Stimulated activated CD8-positive, alpha-beta memory T cell treated with anti-CD3 and anti-CD28 coated beads, Interleukin-15, amount 100 ng/mL, for 4 hours (primary cell): ENCODE measurements around the gene KRTAP3-3.
"Not testable (repeated sequence)": the region's sequence is repeated elsewhere in the genome, so short reads cannot be mapped to it uniquely, and the experiment has no call there.

Experiments used
- DNase-seq, 2 donors: peaks; one replicate each; pipeline ENCODE4 v3.0.0-alpha.2; 2020; ENCODE audit warnings: low read depth in 2 of 2

Gene KRTAP3-3

DNA sequence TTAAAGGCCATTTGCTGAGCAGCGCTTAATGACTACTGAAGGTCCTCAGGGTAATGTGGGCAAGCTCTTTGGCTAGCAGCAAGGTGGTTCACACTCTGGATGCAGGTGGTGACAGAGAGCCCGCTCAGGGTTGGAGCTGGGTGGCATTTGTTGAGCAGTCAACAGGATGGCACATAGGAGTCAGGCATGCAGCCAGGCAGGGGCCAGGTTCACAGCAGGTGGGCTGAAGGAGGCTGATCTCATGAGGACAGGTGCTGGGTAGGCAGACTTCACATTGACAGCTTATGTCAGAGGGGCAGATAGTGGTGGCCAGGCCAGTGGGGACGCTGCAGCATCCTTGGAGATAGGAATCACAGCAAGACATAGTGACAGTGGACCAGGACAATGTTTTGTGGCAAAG lies 10.4 kb upstream of the KRTAP3-3 start:
- DNase-seq: no peak

DNA sequence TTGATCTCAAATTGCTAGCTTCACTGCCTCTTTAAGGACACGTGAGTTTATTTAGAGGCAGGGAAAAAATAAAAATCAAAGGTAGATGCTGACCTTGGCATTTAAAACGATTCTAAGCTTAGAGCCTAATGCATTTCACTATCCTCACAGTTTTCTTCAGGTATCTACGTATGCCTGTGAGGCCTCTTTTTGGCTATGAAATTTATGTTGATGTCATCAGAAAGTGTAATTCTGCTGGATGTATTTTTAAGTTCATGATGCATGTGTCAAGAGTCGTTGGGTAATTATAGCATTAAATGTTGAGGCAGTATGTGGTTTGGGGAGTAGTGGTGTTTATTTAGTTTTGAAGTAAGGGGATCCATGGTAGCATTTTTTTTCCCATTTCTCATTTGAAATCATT lies 10.0 kb upstream of the KRTAP3-3 start:
- DNase-seq: no peak

DNA sequence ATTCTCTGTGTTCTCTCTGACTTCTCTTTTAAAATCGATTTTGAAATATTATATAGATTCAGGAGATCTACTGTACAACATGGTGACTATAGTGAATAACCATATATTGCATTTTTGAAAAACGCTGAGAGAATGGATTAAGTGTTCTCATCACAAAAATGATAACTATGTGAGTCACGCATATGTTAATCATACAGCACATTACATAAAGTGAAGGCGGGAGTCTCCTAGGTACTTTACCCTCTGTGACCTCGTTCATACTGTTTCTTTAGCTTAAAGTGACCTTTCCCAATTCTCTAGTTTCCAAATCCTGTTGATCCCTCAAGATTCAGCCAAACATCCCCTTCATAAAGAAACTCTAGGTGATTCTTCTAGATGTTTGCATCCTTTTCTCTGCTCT lies 8.8 kb upstream of the KRTAP3-3 start:
- DNase-seq: no peak

DNA sequence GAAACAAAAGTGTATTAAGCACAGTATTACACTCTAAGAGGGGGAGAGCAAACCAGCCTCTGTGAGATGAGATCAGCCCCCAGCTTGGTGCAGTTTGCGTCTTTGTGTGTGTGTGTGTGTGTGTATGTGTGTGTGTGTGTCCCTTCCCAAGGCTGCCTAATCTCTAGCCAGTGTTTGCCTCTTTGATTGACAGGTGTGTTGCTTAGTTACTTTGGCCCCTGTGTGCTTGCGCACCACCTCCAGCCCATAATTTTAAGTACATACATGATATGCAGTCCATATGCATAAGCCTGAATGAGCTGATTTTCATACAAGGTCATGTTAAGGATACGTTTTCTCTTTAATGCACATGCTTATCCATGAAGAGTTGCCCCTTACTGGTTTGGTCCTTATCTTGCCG lies 7.8 kb upstream of the KRTAP3-3 start:
- no peak for DNase-seq

DNA sequence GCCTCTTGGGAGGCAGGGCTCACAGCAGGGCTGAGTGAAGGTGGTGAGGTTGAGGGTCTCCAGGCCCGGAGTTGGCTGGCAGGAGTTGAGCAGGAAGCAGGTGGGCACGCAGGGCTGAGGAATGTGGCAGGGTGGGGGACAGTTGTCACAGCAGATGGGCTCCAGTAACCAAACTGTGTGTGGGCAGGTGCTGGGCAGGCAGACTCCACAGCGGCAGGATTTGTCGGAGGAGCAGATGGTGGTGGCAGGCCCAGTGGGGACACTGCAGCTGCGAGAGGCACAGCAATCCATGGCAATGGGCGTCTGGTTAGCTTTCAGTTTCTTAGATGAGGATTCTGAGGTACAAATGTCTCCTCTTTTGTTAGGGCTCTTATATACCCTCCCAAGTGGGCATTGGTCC lies 5.6 kb upstream of the KRTAP3-3 start, which contains the start of gene KRTAP3-2:
TSS of gene KRTAP3-2 (minus strand) at position 344 of the 400 bp plus-strand sequence. CDS start at position 291, 53 bp downstream.
- DNase-seq: not testable (repeated sequence)

DNA sequence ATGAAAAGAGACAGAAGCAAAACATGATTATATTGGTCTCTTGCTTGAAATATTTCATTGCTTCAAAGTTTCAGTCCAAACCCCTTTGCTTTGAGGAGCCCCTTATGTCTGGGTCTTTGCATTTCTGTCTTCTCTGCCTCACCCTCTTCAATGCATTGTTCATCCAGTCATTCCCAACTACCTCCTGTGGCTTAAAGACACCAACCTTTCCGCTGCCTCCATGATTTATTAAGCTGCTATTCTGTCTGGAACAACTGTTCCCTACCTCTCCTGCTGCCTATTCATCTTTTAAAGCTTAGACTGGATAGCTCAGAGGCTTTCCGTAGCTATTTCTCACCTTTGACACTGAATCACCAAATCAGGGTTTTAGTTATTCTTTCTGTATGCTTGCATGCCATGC lies 3.4 kb upstream of the KRTAP3-3 start:
- no peak for DNase-seq

DNA sequence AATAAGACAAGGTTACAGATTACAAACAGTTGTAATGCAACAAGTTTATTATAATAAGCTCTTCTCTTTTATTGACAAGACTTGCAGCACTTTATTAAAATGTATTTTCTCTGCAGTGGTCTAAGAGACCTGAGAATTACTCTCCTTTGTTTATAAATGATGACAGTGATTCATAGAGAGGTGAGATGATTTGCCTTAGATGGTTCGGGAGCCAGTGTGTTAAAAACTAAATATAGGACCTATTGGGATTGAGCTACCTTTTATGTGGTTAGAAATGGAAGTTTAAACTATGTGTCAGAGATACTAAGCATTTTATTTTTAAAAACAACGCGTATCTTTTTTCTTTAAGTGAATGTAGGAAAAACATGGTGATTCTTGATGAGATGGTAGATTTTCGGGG lies 2.9 kb upstream of the KRTAP3-3 start:
- no peak for DNase-seq

DNA sequence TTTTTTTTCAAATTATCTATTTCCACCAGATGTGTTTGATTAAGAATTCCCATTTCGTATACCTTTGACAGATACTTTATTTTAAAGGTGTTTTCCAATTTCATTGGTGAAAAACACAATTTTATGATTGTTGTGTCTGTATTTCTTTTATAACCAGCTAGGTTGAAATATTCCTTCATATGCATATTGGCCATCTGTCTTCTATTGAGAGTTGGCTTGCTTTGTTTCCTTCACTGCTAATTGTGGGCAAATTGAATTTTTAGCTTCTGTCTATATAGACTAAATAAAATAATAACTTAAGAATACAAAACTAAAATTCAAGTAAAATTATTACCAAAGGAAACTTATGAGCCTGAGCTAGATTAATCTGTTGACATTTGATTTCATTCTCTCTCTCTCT lies 1.2 kb upstream of the KRTAP3-3 start:
- DNase-seq: no peak

DNA sequence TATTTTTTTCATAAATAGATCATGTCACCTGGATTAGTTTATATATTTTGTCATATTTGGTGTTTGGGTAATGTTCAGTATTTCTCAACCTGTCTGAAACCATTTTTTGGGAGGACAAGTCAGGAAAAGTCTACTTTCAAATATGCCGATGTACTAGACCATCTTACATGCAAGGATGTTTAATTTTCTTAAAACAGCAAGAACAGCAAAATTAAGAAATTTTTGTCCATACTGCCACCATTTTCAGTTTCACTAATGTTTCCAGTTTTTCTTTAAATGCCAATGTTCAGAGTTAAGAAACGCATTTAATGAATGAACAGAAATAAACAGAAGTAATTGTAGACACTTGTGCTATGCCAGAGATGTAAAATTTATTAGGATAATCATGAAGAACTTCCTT lies 880 bp downstream of the KRTAP3-3 start:
- DNase-seq: no peak

DNA sequence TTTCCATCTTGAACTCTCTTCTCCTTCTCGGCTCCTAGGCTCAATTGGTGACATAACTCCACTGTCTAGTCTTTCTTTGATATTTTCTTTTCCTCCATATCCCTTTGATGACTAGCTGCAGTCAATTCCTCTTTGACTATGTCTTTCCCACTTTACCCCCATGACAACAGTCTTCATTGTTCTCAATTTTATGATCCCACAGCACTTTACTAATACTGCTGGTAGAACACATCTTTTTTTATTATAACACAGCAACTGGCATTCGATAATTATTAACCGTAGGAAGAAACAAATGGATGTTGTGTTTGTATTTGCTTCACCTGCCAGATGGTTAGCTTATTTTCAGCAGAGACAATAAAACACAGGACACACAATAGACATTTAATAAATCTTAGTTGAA lies 1.3 kb downstream of the KRTAP3-3 start:
- DNase-seq: no peak

DNA sequence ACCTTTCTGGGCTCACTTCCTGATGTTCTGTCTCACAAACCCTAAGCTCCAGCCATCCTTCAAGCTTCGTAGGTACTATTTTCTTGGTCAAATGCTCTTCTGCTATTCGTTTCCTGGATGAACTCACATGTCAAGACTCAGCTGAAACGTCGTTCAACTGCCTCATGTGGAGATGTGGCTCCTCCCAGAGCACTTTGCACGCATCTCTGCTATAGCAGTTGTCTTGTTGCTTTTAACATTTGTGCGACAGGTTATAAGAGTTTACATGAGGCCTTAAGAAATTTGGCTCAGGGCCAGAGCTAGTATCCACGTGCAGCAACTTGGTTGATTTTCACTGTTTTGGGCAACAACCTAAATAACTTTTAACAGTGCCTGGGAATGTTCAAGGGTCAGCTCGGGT lies 7.0 kb downstream of the KRTAP3-3 start:
- DNase-seq: no peak

DNA sequence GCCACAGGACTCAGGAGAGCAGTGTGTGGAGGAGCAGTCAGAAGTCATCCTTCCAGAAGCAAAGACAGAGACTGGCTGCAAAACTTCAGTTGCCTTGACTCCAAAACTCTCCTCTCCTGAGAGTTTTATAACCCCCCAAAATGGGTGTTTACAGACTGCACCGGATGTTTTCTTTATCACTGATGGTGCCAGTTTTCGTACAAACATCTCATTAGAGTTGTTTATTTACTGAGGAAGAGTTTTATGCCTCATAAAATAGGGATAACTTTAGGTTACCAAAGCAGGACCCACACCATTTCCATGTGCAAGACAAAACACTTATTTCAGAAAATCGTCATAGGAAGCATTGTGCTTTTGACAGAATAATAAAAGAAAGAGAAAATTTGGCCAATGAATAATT lies 9.7 kb downstream of the KRTAP3-3 start, which contains the start of gene KRT40:
TSS of gene KRT40 (minus strand) at position 101 of the 400 bp plus-strand sequence. CDS start at position 48, 53 bp downstream.
- no peak for DNase-seq

DNA sequence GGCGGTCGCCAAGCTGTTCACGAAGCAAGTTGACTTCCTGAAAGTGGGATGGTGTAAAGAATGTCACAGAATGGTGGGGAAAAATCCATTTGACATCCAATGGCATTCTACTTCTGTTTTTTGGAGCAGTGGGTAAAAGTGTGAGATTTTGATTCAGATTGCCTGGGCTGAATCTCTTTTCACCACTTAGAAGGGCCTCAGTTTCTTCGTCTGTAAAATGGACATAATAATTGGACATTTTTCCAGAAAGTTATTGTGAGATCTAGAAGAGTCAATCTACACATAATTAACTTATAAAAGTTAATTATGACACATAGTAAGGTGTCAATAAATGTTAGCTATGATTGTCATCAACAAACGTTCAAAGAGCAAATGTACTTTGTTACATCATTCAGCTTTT lies 12.8 kb downstream of the KRTAP3-3 start:
- DNase-seq: no peak

DNA sequence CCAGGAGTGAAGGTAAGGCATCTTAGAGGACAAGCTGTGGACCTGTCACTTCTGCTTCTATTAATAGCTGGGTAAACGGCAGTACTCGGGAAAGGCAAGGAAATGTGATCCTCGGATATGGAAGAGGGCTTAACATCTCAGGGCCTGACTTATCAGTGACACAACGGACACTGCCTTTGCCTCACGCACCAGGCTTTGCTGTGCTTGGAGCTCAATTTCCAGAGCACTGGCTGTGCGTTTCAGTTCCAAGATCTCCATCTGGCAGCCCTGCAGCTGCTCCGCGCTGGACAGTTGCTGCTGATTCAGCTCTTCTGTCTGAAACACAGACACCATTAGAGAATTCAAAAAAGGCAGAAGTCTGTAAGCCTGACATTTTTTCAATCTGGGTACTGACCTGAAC lies 13.4 kb downstream of the KRTAP3-3 start:
- no peak for DNase-seq

DNA sequence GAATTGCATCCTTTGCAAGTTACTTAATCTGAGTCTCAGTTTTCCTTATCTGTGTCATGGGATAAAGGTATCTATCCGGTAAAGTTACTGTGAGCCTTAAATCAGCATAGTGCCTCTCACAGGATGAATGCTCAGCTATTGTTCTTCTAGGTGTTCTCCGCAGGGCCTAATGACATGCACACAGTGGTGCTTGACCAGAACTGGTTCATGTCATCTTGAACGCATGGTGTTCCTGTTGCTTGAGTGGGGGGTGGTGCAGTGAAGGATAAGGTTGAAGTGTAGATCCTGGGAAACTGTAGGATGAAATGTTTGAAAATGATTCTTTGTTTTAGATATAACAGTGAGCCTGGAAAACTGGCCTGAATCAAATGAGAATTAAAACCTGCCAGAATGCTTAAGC lies 13.8 kb downstream of the KRTAP3-3 start:
- DNase-seq: no peak

DNA sequence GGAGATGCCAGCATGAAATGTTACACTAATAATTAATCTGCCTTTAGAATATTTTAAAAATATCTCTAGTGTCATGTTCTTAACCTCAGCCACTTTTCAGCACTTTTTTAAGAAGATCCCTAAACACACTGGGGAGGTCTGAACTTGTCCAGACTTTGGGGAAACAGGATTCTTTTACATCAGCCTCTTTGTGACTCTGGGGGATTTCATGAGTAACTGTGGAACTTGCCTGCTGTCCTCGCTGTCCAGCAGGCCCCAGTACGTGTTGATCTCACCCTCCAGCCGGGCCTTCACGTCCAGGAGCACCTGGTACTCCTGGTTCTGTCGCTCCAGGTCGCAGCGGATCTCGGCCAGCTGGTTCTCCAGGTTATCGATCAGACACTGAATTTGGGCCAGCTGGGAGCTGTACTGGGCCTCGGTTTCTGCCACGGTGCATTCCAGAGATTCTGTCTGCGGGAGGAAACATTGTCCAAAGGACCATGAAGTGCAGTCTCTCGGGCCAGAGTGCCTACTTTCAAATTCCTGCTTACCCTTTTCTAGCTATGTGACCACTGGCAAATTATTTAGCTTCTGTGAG lies 15.3 kb downstream of the KRTAP3-3 start:
- no peak for DNase-seq

DNA sequence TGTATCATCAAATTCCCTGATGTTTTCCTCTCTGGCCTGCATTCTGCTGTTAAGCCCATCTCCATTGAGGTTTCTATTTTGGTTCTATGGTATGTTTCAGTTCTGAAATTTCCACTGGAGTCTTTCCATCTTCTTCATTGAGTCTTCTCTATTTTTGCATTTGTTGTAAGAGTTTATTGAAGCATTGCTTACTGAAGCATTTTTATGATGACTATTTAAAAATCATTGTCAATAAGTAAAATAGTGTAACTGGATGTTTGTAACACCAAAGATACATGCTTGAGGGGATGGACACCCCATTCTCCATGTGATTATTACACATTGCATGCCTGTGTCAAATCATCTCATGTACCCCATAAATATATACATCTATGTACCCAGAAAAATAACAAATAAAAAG lies 18.4 kb downstream of the KRTAP3-3 start:
- DNase-seq: no peak

DNA sequence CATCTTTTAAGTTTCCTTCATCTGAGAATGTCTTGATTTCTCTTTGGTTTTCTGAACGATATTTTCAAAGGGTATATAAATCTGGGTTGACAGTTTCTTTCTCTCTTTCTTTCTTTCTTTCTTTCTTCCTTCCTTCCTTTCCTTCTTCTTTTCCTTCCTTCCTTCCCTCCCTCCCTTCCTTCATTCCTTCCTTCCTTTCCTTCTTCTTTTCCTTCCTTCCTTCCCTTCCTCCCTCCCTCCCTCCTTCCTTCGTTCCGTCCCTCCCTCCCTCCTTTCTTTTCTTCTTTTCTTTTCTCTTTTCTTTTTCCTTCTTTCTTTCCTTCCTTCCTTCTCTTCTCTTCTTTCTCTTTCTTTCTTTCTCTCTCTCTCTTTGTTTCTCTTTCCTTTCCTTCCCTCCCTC lies 19.6 kb downstream of the KRTAP3-3 start:
- no peak for DNase-seq

DNA sequence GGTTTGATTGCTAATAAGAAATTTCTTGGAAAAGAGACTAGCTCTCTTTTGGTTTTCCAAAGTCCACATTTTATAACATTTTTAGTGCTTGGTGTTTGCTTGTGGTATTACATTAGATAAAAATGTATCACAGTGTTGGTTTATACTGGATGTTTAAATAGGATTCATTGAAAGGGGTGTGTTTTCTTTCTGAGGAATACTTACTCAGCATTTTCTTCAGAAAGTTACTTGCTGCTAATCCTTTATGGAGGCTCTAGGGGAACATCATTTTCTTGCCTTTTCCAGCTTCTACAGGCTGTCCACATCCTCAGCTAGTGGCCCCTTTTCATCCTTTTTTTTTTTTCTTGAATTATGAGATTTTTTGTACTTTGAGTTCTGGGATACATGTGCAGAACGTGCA lies 26.4 kb downstream of the KRTAP3-3 start:
- DNase-seq: no peak

DNA sequence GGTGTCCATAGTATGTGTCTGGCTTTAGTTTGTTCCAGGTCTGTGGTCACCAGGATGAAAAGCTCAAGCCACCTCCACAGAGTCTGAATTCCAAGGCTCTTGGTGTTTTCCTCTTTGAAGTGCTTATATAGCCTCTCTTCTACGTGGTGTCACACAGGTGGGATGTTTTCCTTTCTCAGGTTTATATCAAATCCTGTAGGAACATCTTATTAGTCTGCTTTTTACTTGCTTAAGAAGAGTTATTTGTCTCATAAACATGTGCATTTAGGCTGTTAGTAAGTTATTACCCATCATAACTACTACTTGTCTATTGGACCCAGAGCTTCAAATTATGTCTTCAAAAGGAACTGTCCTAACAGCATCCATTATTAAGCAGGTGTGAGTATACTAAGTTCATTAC lies 27.1 kb downstream of the KRTAP3-3 start, which contains the start of gene KRT39:
TSS of gene KRT39 (minus strand) at position 101 of the 400 bp plus-strand sequence. CDS start at position 9, 92 bp downstream.
- no peak for DNase-seq

DNA sequence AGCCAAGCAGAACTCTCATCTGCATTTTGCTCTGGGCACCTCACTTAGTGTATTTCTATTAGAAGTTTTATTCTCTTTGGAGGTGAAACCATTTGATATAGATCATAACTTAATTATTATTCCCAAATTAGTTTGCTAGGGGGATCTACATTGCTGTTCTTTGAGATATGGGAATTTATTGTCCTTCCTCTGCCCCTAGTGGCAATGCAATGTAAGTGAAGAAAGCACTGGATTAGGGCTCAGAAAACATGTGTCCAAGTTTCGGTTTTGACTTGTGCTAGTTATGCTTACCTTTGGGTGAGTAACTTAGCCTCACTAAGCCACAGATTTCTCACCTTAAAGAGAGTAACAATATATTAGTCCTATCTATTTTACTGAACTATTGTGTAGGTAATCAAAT lies 30.1 kb downstream of the KRTAP3-3 start:
- no peak for DNase-seq

DNA sequence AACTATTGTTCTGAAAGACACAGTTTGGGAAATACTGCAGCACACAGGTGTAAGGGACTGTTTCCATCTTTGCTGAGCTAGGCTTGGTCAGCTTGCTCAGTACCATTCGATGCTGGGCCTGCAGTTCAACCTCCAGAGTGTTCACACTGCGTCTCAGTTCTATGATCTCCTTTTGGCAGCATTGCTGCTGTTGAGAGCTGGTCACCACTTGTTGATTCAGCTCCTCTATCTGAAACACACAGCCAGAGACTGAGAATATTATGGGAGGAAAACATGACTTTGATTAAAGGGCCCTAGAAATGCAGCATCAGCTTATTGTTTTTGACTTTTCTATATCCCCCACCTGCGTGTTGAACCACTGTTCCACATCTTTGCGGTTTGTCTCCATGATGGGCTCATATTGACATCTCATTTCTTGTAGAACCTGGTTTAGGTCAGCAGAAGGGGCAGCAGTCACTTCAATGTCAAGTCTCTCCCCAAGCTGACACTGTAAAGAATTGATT lies 31.9 kb downstream of the KRTAP3-3 start:
- DNase-seq: no peak

DNA sequence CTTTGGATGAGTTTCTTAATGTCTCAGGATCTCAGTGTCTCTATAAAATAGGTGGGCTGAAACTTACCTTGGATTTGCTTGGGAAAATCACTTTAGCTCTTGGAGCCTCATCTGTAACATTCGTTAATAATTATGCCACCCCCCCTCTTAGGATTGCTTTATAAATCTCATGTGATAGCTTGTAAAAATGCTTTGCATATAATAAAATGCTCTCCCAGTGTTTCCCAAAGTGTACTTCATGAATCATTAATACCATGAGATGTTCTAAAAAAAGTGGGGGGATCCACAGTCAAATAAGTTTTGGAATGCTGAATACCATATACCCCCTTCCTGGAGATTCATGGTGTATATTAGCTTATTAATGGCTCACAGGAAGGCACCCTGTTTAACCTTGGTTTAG lies 32.4 kb downstream of the KRTAP3-3 start:
- no peak for DNase-seq

DNA sequence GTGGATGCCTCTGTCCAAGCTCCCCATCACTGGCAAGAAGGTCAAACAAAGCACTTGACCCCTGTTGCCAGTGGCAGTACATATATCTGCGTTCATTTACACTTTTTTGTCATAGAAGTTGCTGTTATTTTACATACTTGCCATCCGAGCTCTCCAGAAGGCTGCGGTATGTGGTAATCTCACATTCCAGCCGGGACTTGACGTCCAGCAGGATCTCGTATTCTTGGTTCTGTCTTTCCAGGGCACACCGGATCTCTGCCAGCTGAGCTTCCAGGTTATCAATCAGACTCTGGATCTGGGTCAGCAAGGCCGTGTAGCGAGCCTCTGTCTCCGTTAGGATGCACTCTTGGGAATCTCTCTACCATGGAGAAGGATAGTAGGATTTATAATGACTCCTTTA lies 33.8 kb downstream of the KRTAP3-3 start:
- DNase-seq: no peak
